Muscle of arm (tissue), 12 donors: ENCODE measurements around the gene LIN7C. TPM values are rescaled to one million over a fixed set of nuclear protein-coding genes. Genes with fewer than 3 reads are reported as not detected.
A peak's percentile ranks its signal among the peaks of the same experiment; 100 is the strongest.

ENCODE experiments used
- DNase-seq: peaks from one replicate; pipeline ENCODE4 v3.0.0-alpha.2; 2013
- polyA plus RNA-seq, 12 donors: library from polyadenylated mRNA; unstranded; fragments of 120-200 nt; gene quantifications; one replicate each; pipeline ENCODE4 v1.2.1, GENCODE V29; 2013; ENCODE audit not compliant: insufficient read length in 12 of 12

The LIN7C gene
- polyA plus RNA-seq, 12 donors: 10.4 to 17.9 (median 14.8) TPM; not detected in 1

DNA sequence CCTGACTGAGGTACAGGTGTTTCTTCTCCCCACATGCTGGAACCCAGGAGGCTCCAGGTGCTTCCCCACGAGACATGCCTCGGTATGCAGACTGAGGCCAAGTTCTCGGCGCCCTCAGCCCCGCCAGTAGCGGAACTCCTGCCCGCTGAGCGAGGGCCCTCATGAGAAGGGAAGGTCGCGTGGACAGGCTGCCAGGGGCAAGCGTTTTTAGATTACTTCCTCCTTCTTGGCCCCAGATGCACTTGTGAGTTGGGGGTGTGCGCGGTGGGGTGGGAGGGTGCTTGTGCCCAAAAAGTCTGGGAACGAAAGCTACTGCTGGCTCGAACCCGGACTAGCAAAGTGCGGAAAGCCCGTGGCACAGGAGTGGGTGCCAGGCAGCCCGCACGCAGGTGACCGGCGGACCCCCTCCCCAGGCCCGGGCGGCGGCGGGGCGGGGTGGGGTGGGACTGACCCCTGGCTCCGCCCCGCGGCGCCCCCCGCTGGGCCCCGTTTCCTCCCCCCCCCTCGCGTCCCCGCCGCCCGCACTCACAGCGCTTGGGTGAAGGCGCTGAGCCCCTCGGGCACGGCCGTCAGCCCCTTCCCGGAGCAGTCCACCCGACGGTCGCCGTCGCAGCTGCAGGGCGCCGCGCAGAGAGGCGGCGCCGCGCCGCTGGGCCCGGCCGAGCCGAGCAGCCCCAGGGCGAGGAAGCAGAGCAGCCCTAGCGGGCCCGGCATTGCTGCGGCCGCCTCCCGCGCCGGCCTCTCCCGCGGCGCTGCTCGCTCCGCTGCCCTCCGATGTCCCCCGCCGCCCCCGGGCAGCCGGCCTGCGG is 34.8 kb downstream of the LIN7C start:
- DNase-seq: peak; percentile 29

DNA sequence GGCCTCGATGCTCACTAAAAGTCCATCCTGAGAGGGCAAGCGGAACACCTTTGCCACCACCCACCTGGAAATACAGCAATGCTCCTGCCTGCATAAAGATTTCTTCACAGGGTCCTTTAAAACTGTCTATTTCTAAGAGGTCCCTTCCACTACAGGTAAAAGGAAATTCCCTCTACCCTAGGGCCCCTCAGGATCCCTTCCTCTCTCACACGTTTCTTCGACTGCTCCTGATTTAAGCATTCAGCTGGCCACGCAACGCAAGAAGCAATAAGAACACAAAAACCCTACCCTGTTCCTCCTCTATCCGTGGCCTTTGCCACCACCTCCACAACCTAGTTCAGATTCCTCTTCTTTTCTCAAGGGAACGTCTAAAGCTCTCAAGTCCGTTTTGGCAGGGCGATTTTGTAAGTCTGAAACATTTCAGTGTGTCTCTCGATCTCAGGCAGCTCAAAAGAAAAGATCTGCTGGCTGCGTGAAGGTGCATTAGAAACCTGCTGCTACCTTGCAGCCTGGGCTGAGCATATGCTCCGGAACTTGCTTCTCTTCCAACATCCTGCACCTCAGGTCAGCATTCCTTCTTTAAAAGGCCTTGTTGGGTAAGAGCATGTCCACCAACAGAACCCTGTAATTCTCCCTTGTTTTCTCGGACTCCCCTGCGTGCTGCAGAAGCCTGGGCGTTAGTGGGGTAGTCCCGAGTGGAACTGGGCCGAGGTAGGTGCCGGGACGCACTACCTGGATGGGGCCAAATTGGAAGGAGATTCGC is 35.6 kb downstream of the LIN7C start:
- peak; percentile 7 for DNase-seq

DNA sequence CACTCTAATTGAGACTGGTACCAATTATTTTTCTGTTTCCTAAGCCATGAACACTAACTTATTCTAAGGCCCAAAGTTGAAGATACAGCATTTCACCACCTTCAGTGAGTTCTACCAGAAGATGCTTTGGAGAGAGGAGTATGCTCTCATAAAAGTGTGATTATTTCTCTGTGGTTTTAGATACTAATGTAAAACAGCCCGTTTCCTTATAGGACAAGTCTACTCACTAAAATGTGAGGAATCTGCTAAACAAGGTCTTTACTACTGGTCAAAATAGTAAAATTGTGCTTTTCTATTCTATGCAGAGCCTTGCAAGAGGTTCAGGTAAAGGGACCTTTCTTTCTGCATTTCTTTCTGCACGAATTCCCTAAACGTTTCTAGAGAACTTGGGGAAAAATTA is 36.4 kb downstream of the LIN7C start:
- no peak for DNase-seq

DNA sequence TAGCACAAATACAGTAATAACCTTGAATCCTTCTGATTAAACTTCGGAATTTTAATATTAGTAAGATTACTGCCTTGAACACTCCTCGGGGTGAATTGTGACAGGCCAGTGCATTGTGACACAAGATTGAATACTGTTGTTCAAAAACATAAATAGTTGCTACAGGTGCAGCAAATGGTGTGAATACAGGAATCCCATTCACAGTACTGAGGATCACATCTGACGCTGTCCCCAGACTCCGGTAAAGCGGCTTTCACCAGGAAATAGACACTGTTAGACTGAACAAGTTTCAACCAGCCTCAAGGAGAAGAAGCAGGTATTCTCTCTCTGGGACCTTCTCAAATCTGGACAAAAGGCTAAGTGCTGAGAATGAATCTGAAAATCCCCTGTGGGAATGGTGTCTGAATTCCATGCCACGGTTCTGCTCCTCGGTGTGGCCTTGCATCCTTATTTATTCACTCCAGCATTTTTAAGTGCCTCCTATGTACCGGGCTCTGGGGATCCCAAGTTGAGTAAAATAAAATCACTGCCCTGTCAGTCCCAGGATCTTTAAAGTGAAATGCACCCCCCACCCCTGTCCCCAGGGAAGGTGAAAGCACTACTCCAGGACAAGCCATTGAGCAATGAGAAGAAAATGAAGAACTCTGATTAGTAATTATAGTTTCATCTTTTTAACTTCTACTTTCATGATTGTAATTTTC is 37.4 kb downstream of the LIN7C start:
- DNase-seq: no peak

- no peak for DNase-seq
Measured at GRCh38 chr11:27468209-27468994, 38.2 kb downstream of the LIN7C start.

GRCh38 chr11:27467181-27467913 is 39.2 kb downstream of the LIN7C start:
- DNase-seq: no peak

DNA sequence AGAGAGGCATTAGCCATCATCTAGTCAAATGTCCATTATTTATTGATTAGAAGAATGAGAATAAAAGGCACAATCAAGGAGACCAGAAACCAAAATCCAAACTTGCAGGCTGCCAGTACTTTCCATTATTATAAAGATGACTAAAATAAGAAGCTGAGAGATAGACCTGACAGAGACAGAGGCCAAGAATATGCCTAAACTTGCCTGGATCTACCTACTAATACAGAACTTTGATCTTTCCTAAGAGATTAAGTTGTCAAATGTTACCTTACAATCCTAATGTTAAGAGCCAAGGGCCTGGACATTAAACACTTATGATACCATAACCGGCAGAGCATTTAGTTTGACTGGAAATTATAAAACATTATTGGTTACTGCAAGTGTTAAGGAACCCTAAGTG is 40.2 kb downstream of the LIN7C start:
- DNase-seq: no peak

DNA sequence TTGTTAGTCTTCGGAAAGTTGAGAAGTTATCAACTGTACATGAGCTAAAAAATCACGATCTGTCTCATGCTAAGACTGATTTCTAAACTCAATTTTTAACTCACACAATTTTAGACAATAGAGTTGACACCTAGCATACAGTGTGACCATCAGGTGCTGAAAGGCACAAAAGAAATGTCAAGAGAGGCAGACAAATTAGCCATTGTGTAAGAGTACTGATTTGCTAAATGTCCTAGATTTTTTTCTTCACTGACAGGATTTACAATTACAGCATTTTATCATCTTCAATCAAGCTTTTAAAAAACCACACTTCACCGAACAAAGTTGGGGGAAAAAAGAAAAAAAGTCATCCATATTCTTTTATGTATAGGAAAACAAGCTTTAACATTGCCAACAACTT is 40.9 kb downstream of the LIN7C start:
- no peak for DNase-seq

DNA sequence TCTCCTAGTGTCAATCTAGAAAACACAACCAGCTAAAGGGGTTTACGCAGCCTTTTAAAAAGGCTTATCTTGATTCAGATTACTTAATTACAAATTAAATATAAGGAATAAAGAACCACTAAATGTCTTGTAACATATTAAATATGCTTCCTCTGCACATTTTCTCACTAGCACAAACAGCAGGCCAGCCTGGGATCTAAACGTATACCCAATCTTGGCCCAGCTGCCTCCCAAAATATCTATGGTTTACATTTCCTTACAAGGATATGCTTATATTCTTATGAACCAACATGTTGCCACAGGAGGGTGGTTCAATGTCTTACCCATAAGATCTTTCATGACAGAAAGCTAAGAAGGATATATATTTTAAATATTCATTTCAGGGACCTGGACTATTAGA is 41.7 kb downstream of the LIN7C start:
- DNase-seq: no peak

GRCh38 chr11:27464289-27464696 is 42.3 kb downstream of the LIN7C start:
- DNase-seq: no peak

- no peak for DNase-seq
Measured at GRCh38 chr11:27462543-27462942, 44.0 kb downstream of the LIN7C start.

DNA sequence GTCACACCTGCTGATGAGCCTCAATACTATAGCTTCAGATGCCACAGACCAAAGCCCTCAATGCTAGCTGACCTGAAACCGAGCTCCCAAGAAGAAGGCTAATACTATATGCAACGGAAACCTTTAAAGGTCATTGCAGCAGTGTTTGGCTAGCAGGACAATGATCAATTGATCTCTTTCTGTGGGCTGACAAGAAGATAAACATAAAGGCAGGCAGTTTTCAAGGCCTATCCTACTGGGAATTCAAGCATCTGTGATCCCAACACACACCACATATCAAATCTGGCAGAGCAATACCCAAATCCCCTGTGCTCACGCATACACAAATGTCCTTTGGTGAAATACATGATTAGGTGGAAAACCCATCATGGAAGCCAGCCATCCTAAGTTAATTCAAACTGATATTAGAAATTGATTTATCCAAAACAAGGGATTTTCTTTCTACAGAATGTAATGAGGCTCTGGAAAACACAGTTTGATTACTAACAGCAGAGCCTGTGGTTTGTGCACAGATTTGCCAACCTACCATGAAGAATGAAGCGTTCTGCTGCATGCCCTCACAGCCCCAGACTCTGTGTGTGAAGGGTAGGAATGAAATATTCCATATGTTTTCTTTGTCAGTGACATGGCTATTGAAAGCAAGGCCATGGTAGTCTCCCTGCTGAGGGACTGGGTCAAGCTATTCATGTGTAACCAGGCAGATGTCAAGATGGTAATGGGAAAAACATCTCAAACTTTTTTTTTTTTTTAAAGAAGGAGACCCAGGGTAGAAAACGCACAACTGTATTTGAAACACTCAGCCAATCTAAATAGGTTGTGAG is 46.2 kb downstream of the LIN7C start:
- DNase-seq: no peak

DNA sequence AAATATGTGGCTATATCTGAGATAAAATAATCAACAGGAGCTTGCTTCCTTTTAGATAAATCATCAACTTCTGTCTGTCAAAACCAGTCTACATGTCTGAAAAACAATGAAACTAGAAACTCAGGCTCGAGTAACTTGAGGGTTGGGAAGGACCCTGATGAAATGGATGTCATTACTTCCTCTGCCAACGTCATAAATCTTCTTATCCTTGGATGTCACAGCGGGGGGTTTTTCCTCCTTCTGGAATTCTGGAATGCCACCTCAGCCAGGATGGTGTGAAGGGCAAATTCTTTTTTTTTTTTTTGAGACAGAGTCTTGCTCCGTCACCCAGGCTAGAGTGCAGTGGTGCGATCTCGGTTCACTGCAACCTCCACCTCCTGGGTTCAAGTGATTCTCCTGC is 47.4 kb downstream of the LIN7C start:
- DNase-seq: no peak

- DNase-seq: no peak
Measured at GRCh38 chr11:27458182-27458581, 48.4 kb downstream of the LIN7C start.

GRCh38 chr11:27456795-27457329 is 49.7 kb downstream of the LIN7C start:
- DNase-seq: no peak

DNA sequence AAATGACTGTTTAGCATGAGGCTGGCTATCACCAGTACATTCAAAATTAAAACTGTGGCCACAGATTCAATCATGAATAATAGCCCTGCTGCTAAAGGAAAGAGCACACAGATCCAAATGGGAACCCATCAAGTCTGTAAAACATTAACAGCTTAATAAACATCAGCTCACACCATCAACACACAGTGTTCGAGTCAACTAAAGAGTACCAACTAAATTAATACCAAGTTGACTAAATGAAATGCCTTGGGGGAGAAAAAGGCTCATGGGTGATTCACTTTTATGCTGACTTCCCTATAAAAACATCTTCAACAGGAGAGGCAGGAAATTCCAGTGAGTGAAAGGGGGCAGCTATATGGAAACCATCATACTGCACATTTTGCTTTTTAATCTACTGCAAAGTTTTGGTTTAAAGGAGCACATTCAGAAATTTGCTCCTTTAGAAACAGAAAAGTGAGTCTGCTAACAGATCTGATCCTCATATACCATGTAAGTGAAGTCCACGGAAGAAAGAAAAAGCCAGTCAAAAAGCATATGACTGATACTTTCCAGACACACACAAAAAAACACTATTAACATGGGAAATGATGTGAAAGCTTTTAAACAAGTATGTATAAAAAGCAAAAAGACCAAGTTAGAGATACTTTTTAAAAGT is 50.3 kb downstream of the LIN7C start:
- no peak for DNase-seq

DNA sequence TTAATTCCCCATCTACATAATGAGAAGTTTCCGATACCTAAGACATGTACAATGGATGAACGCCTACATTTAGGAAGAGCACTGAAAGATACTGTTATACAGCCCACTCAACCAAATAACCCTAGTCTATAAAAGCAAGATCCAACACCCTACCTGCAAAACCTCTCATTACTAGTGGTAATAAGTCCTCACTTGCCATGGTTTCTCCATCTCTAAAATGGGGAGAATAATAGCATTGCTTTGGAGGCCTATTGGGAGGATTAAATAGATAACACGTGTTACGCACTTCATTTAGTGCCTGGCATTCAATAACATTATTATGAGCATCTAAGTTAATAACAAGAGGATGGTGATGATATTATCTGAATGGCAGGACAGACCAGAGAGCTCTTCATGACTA is 50.9 kb downstream of the LIN7C start:
- no peak for DNase-seq

- DNase-seq: no peak
Measured at GRCh38 chr11:27453701-27454100, 52.9 kb downstream of the LIN7C start.

- no peak for DNase-seq
Measured at GRCh38 chr11:27452147-27452546, 54.4 kb downstream of the LIN7C start.
